Fibroblast of lung (primary cell): ENCODE measurements around the gene NFATC2.

ENCODE experiments used
- EZH2 ChIP-seq: IDR thresholded peaks from 2 replicates; pipeline ENCODE4 v1.5.1; 2012; ENCODE audit warnings: low read length, control low read depth, mild to moderate bottlenecking; ENCODE audit errors: missing control alignments
- TF ChIP-seq, protein P1 (sequence below), 2 donors: IDR thresholded peaks in 1 of 2; conservative IDR thresholded peaks in 1 of 2; 1 replicate in 1 of 2; 2 replicates in 1 of 2; pipeline ENCODE4 v1.5.1; 2011 to 2012; ENCODE audit warnings: low read length in 2 of 2, control low read depth in 1 of 2, inconsistent platforms in 1 of 2, low read depth in 1 of 2, mild to moderate bottlenecking in 1 of 2

DNA sequence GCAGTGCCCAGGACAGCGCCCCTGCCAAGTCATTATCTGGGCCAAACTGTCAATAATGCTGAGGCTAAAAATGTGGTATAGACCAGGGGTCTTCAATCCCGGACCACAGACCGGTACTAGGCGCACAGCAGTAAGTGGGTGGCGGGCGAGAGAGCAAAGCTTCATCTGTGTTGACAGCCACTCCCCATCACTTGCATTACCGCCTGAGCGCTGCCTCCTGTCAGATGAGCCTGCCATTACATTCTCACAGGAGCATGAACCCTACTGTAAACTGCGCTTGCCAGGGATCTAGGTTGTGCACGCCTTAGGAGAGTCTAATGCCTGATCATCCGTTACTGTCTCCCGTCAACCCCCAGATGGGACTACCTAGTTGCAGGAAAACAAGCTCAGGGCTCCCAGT is 91.0 kb downstream of the NFATC2 start:
- TF ChIP-seq, protein P1, sequence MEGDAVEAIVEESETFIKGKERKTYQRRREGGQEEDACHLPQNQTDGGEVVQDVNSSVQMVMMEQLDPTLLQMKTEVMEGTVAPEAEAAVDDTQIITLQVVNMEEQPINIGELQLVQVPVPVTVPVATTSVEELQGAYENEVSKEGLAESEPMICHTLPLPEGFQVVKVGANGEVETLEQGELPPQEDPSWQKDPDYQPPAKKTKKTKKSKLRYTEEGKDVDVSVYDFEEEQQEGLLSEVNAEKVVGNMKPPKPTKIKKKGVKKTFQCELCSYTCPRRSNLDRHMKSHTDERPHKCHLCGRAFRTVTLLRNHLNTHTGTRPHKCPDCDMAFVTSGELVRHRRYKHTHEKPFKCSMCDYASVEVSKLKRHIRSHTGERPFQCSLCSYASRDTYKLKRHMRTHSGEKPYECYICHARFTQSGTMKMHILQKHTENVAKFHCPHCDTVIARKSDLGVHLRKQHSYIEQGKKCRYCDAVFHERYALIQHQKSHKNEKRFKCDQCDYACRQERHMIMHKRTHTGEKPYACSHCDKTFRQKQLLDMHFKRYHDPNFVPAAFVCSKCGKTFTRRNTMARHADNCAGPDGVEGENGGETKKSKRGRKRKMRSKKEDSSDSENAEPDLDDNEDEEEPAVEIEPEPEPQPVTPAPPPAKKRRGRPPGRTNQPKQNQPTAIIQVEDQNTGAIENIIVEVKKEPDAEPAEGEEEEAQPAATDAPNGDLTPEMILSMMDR (conservative IDR thresholded peaks at IDR 0.05 in 1 of 2, IDR thresholded peaks at IDR 0.05 in 1 of 2; ENCODE audit: low read depth in 1 of 2, low read length in 2 of 2): no peak
- no peak for TF ChIP-seq EZH2
